Stimulated activated CD8-positive, alpha-beta memory T cell treated with anti-CD3 and anti-CD28 coated beads, Interleukin-2, amount 100 ng/mL, for 1 hour (primary cell): ENCODE results near the gene ZSWIM3.
A peak's percentile ranks its signal among the peaks of the same experiment; 100 is the strongest.
"Not testable (repeated sequence)": the region's sequence is repeated elsewhere in the genome, so short reads cannot be mapped to it uniquely, and the experiment has no call there.

Experiments used
- DNase-seq, 2 donors: peaks; one replicate each; pipeline ENCODE4 v3.0.0-alpha.2; 2020; ENCODE audit warnings: low read depth in 2 of 2

Gene ZSWIM3

DNA sequence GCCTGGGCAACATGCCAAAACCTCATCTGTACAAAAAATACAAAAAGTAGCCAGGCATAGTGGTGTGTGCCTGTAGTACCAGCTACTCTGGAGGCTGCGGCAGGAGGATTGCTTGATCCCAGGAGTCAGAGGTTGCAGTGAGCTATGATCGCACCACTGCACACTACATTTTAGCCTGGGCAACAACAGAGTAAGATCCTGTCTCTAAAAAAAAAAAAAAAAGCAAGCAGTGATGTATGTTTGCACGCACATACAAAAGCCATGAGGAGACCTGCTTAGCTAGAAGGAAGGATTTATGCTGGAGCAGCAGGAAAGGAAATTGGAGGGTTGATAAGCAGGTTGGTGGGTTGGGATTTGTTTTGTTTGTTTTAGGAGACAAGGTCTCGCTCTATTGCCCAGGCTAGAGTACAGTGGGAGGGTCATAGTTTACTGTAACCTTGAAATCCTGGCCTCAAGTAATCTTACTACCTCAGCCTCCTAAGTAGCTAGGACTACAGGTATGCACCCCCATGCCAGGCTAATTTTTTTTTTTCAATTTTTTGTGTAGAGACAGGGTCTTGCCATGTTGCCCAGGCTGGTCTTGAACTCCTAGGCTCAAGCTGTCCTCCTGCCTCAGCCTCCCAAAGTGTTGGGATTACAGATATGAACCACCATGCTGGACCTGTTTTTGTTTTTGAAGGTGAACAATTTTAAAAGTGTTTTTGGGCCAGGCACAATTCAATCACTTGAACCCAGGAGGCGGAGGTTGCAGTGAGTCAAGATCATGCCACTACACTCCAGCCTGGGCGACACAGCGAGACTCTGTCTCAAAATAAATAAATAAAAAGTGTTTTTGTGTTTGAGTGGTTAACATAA is 4.0 kb downstream of the ZSWIM3 start:
- no peak for DNase-seq

GRCh38 chr20:45863543-45864470 is 6.4 kb downstream of the ZSWIM3 start:
- DNase-seq = no peak

DNA sequence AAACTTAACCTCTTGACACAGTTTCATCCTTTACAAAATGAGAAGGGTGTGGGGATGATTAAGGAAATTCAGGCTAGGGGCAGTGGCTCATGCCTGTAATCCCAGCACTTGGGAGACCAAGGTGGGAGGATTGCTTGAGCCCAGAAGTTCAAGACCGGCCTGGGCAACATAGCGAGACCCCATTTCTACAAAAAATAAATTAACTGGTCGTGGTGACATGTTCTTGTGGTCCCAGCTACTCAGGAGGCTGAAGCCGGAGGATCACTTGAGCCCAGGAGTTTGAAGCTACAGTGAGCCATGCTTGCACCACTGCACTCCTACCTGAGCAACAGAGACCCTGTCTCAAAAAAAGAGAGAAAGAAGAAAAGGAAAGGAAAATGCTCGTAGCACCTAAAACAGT is 9.0 kb downstream of the ZSWIM3 start:
- DNase-seq = no peak

DNA sequence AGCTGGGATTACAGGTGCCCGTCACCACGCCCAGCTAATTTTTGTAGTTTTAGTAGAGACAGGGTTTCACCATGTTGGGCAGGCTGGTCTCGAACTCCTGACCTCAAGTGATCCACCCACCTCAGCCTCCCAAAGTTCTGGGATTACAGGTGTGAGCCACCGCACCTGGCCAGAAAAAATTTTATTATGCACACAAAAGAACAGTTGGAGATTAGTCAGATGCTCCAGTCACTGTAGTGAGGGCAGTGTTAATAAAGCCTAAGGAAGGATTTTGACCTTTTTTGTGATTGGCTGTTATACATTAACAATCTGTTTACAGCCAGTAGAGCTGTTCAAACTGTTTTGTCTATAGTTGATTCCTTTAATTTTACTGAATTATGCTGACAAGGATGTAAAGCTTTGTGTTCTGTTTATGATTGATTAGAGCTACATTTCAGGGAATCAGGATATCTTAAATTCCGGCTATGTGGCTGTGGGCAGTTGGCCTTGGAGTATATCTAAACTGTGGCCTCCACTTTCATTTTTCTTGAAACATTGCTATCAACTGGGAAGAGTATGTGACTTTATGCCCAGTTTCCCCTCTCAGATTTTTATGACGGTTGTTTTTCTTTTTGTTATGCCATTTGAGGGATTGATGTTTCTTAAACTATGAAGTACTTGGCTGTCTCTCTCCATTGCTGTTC is 9.9 kb downstream of the ZSWIM3 start:
- no peak for DNase-seq

DNA sequence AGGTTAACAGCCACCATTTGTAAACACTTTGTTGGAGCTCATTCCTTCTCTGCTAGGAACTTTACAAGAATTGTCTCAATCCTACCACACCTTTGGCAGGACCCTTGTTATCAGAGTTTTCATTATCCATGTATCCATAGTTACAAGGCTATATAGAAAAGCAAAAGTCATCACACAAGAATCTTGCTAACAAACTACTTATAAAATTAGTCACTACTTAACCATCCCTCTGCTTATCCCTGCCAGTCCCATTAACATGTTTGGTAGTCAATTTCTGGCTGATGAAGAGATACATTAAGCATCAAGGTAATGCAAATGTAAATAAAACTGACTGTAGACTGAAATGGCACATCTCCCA is 10.4 kb downstream of the ZSWIM3 start:
- DNase-seq = no peak

- DNase-seq = no peak
Observed at GRCh38 chr20:45872626-45873025, 15.2 kb downstream of the ZSWIM3 start.

DNA sequence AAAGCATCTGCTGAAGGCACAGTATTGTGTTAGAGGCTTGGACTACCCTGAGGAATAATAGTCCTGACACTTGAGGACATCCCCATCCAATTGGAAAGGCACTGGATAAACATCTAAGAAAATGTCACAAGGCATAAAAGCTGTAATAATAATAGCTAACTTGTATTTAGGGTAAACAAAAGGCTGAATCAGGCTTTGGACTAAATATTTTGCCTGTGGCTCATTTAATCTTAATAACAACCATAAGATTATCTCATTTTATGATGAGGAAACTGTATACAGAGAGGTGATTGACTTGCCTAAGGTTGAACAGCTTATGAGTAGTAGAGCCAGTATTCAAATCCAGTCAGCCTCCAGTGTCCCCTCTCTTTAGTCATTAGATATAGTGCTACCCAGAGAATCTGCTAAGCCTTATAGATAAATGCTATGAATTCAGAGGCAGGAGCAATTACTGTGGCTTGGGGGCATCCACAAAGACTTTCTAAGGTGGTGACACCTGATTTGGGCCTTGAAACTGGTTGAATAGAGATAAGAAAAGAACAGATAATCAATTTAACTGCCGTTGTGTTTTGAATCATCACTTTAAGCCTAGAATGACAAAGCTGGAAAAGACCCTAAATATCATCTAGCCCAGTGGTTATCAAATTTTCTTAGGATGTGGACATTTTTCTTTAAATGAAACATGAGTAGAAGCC is 16.1 kb downstream of the ZSWIM3 start:
- no peak for DNase-seq

- not testable (repeated sequence) for DNase-seq
Observed at GRCh38 chr20:45874104-45874481, 16.7 kb downstream of the ZSWIM3 start.

DNA sequence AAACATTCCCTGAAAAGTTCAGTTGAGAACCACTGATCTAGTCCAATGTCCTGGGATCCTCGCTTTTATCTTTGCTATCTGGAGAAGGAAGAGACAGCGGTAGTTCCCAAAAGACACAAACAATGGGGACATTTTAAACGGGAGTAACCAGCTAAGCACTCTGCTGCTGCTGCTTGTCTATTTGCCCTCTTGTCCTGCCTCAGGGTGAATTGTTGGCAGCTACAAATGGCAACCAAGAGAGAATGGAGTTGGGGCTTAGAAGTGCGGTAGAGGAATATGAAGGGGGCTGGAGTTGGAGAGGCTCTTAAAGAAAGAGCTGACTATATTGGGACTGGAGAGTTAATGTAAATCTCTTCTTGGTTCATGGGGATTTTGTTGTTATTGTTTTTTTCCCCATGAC is 17.2 kb downstream of the ZSWIM3 start:
- no peak for DNase-seq

GRCh38 chr20:45878076-45878761 is 20.8 kb downstream of the ZSWIM3 start:
- no peak for DNase-seq

- peak; percentile 92 to 95 for DNase-seq
Observed at GRCh38 chr20:45880988-45881788, 23.8 kb downstream of the ZSWIM3 start, which contains the start of gene ZSWIM1. ZSWIM1 (plus strand) TSS chr20:45881227; CDS start chr20:45882593, 1,366 bp downstream.

- DNase-seq = no peak
Observed at GRCh38 chr20:45882469-45883099, 25.2 kb downstream of the ZSWIM3 start.

- no peak for DNase-seq
Observed at GRCh38 chr20:45883100-45883469, 25.7 kb downstream of the ZSWIM3 start.

DNA sequence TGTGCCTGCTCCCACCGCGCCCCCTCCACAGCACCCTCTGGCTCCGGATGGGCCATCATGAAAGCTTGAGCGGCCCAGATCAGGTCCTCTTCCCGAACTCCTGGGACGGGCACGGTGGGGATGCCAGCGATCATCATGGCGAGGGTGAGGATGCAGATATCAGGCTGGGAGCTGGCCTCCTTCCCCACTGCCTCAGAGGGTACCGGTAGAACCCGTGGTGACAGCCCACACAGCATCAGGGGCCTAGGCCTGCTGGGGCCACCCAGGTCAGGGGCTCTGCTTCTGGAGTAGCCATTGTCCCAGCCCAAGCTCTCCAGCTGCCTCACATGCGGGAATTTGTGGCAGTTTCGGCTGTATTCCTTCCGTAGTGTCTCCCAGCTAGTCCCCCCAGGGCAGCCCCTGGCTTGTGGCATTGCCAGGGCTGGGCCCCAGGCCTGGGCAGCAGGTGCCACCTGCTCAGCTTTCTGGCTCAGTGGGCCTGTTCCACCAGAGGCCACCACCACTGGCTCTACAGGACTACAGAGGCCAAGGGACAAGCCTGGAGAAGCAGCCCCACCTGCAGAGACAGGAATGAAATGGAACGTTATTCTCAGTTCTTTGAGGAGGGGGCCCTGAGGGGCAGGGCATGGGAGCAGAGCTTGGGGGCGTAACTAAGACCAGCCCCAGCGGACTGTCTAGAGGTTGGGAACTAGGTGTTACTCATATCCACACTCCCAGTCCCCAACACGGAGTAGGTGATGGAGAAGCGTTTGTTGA is 29.4 kb downstream of the ZSWIM3 start:
- no peak for DNase-seq

DNA sequence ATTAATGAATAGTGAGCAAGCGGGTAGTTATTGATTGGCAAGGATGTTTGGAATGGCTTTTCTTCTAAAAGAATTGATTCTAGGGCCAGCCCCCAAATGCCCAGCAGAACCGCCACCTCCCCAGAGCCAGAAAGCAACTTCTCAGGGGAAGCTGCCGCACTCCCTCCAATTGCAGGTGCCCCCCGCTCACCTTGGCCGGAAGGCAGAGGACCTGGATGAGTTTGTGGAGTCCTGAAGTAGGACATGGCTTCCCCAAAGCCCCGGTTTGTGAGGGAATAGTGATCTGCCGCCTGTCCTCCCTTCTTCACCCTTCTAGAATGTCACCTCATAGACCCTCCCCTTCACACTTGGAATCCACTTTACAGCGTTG is 29.9 kb downstream of the ZSWIM3 start, which contains the start of gene SPATA25:
TSS of gene SPATA25 (minus strand) at position 277 of the 370 bp plus-strand sequence. CDS start at position 245, 32 bp downstream.
- DNase-seq = no peak

DNA sequence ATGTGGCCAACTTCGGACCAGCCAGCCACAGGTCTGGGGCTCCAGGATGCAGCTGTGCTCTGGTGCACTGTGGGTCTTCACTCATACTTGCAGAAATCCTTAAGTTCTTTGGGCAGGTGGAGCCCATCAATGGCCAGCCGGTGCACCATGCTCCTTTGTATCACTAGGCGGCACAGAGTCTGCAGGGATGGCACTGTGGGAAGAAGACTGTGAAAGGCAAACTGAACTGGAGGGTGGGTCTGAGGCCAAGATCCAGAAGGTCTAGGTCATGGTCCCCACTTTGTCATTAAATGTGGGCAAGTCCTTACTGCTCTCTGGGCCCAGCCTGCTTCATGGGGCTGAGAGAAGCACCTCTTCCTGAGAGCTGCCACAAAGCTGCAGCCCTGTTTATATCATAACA is 31.3 kb downstream of the ZSWIM3 start:
- no peak for DNase-seq

- DNase-seq = no peak
Observed at GRCh38 chr20:45890077-45890984, 32.9 kb downstream of the ZSWIM3 start.
